Neural cell (in vitro differentiated cells): ENCODE data around the gene BCAP29.
A peak's percentile ranks its signal among the peaks of the same experiment; 100 is the strongest.

Experiments used
- EP300 ChIP-seq: fragments of 450-650 bp; conservative IDR thresholded peaks from 2 replicates; pipeline ENCODE4 v1.6.1; 2014; ENCODE audit warnings: antibody characterized with exemption, mild to moderate bottlenecking, moderate library complexity; ENCODE audit not compliant: poor library complexity, severe bottlenecking
- EZH2 ChIP-seq: fragments of 200-600, 300-800 bp; shearing (Covaris generic), sonication (generic); IDR thresholded peaks from 2 replicates; pipeline ENCODE4 v1.6.1; 2014; ENCODE audit warnings: antibody characterized with exemption, low read length, borderline replicate concordance, mild to moderate bottlenecking; ENCODE audit not compliant: insufficient read depth, poor library complexity, severe bottlenecking
- POLR2AphosphoS5 ChIP-seq: IDR thresholded peaks from 2 replicates; pipeline ENCODE4 v1.6.1; 2012
- RAD21 ChIP-seq: fragments of 450-650 bp; conservative IDR thresholded peaks from 2 replicates; pipeline ENCODE4 v1.6.1; 2014; ENCODE audit warnings: antibody characterized with exemption, mild to moderate bottlenecking, moderate library complexity
- SMC3 ChIP-seq: fragments of 450-650 bp; conservative IDR thresholded peaks from 2 replicates; pipeline ENCODE4 v1.6.1; 2014; ENCODE audit warnings: antibody characterized with exemption, mild to moderate bottlenecking, moderate library complexity; ENCODE audit not compliant: poor library complexity
- TF ChIP-seq, protein P1 (sequence below): fragments of 450-650 bp; IDR thresholded peaks from 2 replicates; pipeline ENCODE4 v1.5.1; 2014; ENCODE audit warnings: antibody characterized with exemption, mild to moderate bottlenecking, moderate library complexity; ENCODE audit not compliant: poor library complexity, severe bottlenecking
- TF ChIP-seq, protein P2 (sequence below): IDR thresholded peaks from 2 replicates; pipeline ENCODE4 v1.6.1; 2012; ENCODE audit warnings: borderline replicate concordance

DNA sequence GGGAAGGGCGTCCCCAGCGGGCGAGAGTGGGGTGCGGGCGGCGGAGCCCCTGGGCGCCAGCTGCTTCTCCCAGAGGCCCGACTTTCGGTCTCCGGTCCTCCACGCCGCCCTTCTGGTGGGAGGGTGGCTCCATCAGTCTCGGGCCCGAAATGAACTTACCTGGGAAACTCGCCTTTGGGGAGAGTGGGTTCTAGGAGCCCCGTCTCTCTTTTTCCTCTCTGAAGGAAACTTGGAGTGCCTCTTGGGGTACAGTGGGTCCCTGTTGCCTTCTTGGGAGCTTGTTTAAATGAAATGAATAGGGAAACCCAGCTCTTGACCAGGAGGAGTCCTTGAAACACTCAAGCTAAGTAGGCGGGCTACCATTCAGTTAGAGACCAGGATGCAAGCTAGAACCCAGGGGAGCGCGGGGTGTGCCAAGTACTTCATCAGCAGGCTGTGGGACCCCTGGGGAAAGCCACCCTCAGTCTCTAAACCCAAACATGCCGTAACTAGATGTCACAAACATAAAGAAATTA, 81.9 kb downstream of the BCAP29 start:
- TF ChIP-seq, protein P1, sequence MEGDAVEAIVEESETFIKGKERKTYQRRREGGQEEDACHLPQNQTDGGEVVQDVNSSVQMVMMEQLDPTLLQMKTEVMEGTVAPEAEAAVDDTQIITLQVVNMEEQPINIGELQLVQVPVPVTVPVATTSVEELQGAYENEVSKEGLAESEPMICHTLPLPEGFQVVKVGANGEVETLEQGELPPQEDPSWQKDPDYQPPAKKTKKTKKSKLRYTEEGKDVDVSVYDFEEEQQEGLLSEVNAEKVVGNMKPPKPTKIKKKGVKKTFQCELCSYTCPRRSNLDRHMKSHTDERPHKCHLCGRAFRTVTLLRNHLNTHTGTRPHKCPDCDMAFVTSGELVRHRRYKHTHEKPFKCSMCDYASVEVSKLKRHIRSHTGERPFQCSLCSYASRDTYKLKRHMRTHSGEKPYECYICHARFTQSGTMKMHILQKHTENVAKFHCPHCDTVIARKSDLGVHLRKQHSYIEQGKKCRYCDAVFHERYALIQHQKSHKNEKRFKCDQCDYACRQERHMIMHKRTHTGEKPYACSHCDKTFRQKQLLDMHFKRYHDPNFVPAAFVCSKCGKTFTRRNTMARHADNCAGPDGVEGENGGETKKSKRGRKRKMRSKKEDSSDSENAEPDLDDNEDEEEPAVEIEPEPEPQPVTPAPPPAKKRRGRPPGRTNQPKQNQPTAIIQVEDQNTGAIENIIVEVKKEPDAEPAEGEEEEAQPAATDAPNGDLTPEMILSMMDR, result peak; percentile 31
- TF ChIP-seq POLR2AphosphoS5 (no peak), EP300 (no peak), EZH2 (no peak), RAD21 (no peak), SMC3 (no peak)
- TF ChIP-seq, protein P2, sequence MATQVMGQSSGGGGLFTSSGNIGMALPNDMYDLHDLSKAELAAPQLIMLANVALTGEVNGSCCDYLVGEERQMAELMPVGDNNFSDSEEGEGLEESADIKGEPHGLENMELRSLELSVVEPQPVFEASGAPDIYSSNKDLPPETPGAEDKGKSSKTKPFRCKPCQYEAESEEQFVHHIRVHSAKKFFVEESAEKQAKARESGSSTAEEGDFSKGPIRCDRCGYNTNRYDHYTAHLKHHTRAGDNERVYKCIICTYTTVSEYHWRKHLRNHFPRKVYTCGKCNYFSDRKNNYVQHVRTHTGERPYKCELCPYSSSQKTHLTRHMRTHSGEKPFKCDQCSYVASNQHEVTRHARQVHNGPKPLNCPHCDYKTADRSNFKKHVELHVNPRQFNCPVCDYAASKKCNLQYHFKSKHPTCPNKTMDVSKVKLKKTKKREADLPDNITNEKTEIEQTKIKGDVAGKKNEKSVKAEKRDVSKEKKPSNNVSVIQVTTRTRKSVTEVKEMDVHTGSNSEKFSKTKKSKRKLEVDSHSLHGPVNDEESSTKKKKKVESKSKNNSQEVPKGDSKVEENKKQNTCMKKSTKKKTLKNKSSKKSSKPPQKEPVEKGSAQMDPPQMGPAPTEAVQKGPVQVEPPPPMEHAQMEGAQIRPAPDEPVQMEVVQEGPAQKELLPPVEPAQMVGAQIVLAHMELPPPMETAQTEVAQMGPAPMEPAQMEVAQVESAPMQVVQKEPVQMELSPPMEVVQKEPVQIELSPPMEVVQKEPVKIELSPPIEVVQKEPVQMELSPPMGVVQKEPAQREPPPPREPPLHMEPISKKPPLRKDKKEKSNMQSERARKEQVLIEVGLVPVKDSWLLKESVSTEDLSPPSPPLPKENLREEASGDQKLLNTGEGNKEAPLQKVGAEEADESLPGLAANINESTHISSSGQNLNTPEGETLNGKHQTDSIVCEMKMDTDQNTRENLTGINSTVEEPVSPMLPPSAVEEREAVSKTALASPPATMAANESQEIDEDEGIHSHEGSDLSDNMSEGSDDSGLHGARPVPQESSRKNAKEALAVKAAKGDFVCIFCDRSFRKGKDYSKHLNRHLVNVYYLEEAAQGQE, result no peak
